SK-N-SH treated with all-trans-retinoic acid at 6 μM for 48 hours (cell line): Measurements from ENCODE around the gene EMSY.

Source experiments
- ARNTL ChIP-seq: fragments of 450-650 bp; formaldehyde crosslinking; IDR thresholded peaks from 2 replicates; pipeline ENCODE4 v1.5.0; 2020; ENCODE audit warnings: low read depth, mild to moderate bottlenecking, moderate library complexity, borderline replicate concordance
- GLIS3 ChIP-seq: fragments of 250-450 bp; sonication (Bioruptor Pico); IDR thresholded peaks from 2 replicates; pipeline ENCODE4 v1.5.0; 2020; ENCODE audit warnings: mild to moderate bottlenecking, moderate library complexity
- SNAI2 ChIP-seq: fragments of 250-450 bp; sonication (Bioruptor Pico); IDR thresholded peaks from 2 replicates; pipeline ENCODE4 v1.5.0; 2020; ENCODE audit warnings: mild to moderate bottlenecking, moderate library complexity
- ZC3H10 ChIP-seq: fragments of 250-450 bp; sonication (Bioruptor Pico); IDR thresholded peaks from 2 replicates; pipeline ENCODE4 v1.5.1; 2021; ENCODE audit warnings: mild to moderate bottlenecking, moderate library complexity
- ZNF70 ChIP-seq: fragments of 450-650 bp; formaldehyde crosslinking; IDR thresholded peaks from 2 replicates; pipeline ENCODE4 v1.5.0; 2020; ENCODE audit warnings: mild to moderate bottlenecking, moderate library complexity
- TF ChIP-seq, protein P1 (sequence below): fragments of 250-450 bp; sonication (Bioruptor Pico); IDR thresholded peaks from 2 replicates; pipeline ENCODE4 v1.8.0; 2020; ENCODE audit warnings: mild to moderate bottlenecking, moderate library complexity, borderline replicate concordance
- TF ChIP-seq, protein P2 (sequence below): fragments of 250-450 bp; sonication (Bioruptor Pico); IDR thresholded peaks from 2 replicates; pipeline ENCODE4 v1.5.0; 2020; ENCODE audit warnings: mild to moderate bottlenecking, moderate library complexity

DNA sequence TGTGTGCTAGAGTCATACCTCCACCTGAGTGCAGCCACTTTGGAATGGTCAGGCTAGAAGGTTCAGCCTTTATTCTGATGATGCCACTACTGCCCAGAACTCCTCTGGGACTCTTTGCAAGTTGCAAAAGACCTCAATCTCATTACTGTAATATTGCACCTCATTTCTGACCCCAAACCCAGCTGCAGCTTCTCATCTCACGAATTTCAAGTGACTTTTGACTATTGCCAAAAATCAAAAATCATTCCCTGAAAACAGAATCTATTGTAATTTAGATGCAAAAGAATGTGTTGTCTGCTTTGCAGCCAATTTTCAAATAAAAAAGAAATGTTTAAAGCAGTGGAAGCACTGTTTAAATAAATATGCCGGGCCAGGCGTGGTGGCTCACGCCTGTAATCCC, 38.5 kb upstream of the EMSY start:
- TF ChIP-seq, protein P1, sequence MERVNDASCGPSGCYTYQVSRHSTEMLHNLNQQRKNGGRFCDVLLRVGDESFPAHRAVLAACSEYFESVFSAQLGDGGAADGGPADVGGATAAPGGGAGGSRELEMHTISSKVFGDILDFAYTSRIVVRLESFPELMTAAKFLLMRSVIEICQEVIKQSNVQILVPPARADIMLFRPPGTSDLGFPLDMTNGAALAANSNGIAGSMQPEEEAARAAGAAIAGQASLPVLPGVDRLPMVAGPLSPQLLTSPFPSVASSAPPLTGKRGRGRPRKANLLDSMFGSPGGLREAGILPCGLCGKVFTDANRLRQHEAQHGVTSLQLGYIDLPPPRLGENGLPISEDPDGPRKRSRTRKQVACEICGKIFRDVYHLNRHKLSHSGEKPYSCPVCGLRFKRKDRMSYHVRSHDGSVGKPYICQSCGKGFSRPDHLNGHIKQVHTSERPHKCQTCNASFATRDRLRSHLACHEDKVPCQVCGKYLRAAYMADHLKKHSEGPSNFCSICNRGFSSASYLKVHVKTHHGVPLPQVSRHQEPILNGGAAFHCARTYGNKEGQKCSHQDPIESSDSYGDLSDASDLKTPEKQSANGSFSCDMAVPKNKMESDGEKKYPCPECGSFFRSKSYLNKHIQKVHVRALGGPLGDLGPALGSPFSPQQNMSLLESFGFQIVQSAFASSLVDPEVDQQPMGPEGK (CRISPR knock-in tag): no peak
- TF ChIP-seq ZNF70: no peak
- TF ChIP-seq, protein P2, sequence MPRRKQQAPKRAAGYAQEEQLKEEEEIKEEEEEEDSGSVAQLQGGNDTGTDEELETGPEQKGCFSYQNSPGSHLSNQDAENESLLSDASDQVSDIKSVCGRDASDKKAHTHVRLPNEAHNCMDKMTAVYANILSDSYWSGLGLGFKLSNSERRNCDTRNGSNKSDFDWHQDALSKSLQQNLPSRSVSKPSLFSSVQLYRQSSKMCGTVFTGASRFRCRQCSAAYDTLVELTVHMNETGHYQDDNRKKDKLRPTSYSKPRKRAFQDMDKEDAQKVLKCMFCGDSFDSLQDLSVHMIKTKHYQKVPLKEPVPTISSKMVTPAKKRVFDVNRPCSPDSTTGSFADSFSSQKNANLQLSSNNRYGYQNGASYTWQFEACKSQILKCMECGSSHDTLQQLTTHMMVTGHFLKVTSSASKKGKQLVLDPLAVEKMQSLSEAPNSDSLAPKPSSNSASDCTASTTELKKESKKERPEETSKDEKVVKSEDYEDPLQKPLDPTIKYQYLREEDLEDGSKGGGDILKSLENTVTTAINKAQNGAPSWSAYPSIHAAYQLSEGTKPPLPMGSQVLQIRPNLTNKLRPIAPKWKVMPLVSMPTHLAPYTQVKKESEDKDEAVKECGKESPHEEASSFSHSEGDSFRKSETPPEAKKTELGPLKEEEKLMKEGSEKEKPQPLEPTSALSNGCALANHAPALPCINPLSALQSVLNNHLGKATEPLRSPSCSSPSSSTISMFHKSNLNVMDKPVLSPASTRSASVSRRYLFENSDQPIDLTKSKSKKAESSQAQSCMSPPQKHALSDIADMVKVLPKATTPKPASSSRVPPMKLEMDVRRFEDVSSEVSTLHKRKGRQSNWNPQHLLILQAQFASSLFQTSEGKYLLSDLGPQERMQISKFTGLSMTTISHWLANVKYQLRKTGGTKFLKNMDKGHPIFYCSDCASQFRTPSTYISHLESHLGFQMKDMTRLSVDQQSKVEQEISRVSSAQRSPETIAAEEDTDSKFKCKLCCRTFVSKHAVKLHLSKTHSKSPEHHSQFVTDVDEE (CRISPR knock-in tag): no peak
- no peak for TF ChIP-seq GLIS3 (CRISPR knock-in tag)
- no peak for TF ChIP-seq ARNTL (CRISPR knock-in tag)
- no peak for TF ChIP-seq SNAI2
- TF ChIP-seq ZC3H10: no peak
